Stimulated activated CD8-positive, alpha-beta memory T cell treated with anti-CD3 and anti-CD28 coated beads, Interleukin-15, amount 100 ng/mL, for 4 hours (primary cell): ENCODE results near the gene AMELX.

ENCODE experiments used
- DNase-seq, 2 donors: peaks; one replicate each; pipeline ENCODE4 v3.0.0-alpha.2; 2020; ENCODE audit warnings: low read depth in 2 of 2

The AMELX gene

DNA sequence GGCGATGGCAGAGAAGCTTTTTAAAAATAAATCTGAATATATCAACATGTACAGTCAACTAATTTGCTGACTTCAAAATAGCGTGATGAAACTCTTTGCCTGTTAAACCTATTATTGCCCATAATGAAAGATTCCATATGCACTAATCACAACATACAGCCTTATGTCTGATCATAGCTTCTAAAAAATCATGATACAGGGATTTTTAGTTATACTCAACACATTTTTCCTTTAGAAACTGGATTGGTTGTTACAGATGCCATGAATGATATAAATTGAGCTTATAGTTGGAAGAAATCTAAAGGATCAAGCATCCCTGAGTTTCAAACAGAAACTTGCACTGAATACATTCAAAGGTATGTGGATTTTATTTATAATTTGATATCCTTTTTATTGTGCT lies at the start of gene AMELX:
Gene AMELX (plus strand): TSS at position 301 of the 400 bp plus-strand sequence. CDS start 1,376 bp downstream, outside the sequence.
- no peak for DNase-seq

DNA sequence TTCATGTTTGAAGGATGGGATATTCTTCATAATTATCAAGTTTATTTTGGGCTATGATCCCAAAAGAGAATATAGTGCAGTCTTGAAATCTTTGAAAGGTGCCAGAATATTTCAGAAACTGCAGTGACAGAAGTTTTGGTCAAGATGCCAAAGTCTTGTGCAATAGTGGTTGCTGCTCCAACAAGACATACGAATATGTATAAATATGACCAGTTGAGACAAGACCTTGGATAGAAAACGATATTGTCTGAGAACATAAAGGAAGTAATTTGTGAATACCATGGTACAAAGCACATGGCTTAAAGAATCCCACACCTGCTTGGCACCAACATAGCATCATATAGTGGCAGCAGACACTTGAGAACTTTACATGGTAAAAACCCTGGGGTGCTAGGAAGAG lies 48.6 kb upstream of the AMELX start:
- no peak for DNase-seq

DNA sequence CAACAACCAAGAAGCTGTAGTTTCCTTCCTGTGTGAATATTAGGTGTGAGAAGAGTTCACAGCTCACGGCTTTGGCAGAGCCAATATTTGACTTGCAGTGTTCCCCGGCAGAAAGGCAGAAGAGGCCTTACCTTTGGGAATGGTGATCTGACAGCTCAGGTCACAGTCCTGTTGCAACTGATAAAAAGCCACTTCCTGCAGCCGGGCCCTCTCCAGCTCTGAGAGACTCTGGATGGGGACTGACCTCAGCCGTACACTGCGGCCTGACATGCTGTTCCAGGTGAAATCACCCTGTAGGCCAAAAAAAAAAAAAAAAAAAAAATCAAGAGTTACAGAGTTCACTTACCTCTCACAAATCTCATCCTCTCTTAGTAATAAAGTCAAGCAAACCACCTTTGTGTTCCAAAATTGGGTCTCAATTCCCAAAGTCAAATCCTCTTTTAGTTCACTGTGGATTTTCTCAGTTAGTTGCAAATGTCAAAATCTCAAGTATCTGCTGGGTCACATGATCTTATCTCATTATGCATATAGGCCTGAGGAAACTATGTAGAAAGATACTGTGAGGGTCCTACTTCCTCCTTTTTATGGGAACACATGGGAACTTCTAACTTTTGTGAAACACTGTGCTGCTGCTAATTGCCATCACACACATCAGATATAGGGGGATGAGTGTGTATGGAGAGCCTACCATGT lies 38.6 kb upstream of the AMELX start:
- no peak for DNase-seq

DNA sequence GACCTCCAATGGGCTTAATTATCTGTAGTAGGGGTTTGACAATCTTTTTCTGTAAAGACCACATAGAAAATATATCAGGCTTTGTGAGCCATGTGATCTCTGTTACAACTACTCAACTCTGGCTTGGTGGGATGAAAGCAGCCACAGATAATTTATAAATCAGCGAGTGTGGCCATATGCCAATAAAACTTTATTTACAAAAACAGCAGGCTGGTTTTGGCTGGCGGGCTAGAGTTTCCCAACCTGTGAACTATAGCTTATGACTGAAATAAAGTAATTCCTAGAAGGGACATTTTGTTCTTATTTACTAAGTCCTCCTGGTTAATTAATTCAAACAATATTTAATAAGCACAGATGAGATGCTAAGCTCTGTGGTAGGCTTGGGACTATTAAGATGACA lies 35.9 kb upstream of the AMELX start:
- no peak for DNase-seq

DNA sequence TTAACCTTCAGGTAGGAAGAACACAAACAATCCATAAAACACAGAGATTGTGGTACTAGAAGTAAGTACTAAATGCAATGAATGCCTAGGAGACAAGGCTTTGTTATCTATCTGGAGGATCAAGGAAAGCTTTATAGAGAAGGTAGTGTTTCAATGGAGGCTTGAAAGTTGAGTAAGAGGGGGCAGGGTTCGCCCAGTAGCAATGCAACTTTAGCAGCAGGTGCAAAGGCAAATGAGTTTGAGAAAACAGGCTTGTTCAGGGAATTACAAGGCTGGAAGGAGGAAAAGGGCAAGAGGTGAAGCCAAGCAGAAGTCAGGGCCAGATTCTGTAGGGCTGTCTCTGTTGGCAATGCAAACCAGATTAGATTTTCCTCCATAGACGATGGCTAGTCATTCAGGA lies 35.5 kb upstream of the AMELX start:
- DNase-seq = no peak

DNA sequence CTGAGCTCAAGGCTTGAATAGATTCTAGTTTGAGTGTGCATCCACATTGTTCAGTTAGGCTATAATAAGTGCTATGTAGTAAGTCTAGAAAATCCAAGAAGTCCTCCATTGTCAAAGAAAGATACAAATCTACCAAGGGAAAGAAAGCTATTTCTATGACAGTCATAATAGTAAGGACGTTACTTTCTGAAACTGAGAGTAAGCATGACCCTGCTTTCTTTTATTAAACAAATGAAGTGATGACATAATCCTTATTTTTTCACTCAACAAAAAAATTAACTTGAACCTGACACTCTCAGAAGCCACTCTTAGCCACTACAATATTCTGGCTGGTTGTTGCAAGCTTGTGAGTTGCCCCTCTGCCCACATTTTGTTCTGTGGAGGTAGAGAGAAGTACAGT lies 33.8 kb upstream of the AMELX start:
- DNase-seq = no peak

DNA sequence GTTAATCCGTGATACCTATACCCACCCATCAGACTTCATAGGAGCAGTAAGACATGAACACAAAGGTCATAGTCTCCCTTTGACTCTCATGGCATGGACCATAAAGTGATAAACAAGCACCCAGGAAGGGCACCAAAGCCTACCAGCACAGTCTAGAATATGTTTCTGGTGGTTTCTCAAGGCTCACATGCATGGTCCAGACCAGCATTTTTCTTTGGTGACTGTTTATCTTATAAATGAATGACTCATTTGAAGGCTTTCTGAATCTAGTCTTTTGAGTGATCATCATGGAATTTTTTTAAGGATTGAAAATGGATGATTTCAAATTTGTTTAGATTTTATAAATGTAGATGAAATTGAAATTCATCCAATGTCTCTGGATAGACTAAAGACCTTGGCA lies 32.0 kb upstream of the AMELX start:
- no peak for DNase-seq

DNA sequence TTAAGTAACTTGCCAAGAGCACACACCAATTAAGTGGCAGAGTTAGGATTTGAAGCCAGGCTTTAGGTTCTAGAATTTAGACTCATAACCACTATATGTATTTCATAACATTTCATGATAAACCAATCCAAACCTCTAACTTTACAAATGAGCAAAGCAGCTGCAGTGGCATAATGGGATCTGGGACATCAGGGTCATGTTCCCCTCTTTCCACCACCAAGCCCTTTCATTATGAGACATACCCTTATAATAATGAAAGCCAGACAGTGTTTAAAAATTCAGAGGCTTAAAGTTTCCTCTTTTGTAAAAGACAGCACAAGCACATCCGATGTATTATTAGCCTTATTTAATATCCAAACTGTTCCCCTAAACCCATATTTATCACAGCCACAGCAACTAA lies 28.3 kb upstream of the AMELX start:
- DNase-seq = no peak

DNA sequence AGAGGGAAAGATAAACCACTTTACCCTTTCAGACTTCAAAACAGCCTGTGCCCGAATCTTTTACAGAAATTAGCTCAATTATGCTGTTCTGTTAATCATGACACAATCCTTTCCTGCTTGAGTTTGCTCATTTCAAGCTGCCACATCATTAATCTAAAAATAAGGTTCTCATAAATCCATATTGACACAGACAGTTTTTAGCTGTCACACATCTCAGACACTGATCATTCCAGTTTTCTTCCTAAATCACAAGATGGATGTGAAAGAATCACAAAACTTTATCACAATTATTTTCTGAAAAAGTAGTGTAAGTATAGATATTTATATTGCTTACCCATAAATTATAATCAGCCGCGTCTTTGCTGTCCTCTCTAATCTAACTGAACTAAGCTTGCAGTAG lies 27.9 kb upstream of the AMELX start:
- DNase-seq = no peak

DNA sequence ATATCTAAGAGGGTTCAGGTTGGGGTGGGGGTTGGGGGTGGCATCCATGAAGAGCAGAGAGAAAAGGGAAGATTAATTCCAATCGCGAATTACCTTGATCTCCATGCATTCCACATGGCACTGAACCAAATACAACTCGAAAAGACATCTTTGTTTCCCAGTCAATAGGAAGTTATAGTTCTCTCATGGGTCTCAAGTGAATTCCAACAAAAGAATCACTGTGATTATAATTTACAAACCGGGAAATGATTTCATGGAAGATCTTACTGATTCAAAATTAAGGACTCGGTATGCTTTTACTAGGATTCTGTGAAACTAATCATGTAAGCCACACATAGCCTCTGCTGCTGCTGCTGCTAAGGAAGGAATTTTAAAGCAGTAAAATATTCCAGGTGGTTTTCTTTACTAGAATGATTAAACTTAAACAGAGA lies 26.6 kb upstream of the AMELX start:
- DNase-seq = no peak

DNA sequence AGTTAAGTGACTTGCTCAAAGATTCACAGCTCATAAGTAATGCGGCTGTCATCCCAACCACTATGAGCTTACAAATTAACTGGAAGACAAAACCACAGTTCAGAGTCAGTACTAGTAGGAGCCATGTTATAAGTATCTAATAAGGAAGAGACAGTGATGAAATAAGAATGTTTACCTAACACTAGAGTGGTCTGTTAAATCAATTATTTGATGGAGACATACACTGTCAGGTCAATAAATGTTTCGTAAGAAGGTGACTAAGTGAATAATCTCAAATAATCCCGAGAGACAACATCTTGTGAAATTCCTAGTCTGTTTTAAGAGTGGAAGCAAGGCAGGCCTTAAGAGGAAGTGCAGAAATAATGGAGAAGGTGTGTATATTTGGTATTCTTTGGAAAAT lies 25.8 kb upstream of the AMELX start:
- no peak for DNase-seq

DNA sequence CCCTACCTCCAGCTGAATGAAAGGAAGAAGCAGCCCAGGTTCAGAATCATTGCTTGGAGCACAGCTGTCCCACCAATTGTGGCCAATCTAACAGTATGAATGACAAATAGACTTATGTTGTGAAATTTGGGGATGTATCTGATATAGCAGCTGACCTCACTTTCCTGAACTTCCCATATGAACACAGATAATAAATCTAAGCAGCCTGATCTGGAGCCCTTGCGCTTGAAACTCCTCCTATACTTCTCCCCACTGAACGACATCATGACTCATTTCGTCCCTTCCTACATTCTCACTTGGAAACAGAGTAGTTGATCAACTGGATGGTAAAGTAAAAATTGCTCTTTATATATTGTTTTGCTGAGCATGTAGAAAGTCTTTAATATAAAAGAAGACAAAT lies 24.2 kb upstream of the AMELX start:
- no peak for DNase-seq

DNA sequence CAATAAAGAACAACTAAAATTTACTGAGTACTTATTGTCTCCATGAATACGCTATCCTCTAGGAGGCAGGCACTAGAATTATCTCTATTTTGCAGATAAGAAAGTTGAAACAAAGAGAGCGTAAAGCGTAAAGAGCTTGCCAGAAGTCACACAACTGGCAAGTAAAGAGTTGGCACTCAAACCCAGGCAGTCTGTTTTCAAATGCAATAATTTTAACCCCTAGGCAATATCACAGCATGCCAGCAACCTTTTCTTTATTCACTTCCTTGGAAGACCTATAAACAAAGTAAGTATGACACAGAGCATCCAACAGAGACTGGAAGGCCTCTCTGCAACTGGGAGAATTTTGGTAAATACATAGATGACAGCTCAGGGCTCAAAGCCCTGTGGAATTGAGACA lies 23.2 kb upstream of the AMELX start:
- no peak for DNase-seq

DNA sequence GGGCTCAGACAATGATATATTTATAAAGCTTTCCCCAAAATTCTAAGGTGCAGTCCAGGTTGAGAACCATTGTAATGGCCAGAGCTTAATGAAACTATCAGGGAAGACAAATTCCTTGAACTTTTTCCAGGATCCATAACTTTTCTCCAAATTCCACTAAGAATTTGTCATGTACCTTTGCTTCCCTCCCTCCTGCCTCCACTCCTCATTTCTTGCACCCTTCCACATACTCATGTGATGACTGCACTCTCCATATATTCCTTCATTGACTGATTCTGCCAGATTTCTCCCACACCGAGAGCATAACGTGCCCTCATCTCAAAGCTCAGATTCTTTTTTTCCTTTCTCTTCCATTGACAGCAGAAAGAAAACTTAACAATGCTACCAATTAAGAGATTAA lies 20.9 kb upstream of the AMELX start:
- DNase-seq = no peak

DNA sequence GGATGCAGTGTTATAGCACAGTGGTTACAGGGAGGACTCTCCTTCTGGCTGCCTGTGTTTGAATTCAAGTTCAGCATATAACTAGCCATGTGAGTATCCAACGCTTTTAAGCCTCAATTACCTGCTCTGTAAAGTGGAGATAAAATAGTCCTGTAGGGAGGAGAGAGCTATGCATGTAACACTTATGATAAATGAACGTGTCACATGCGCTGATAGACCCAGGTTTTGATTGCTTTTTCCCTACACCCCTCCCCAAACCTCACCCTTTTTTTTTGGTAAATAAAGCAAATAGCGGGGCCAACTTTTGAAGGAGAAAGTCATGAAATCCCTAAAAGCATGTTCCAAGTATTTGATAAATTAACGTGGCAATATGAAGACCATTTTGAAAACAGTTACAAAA lies 20.4 kb upstream of the AMELX start:
- DNase-seq = no peak

DNA sequence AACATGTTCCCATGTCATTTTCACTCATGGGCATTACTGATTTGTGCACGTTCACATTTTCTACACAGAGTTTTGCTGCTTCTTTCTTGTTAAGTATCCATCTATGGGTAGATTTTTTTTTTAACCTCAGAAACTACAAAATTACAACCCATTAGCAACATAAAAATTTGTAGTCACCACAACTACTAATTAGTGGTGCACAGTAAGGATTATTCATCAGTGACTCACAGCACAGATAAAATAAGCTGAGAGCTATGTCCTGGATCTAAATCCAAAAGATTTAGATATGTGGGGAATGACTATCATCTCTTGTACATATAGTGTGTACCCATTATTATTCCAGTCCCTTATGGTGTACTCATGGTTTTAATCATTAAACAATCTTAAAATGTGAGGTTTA lies 19.7 kb upstream of the AMELX start:
- DNase-seq = no peak

DNA sequence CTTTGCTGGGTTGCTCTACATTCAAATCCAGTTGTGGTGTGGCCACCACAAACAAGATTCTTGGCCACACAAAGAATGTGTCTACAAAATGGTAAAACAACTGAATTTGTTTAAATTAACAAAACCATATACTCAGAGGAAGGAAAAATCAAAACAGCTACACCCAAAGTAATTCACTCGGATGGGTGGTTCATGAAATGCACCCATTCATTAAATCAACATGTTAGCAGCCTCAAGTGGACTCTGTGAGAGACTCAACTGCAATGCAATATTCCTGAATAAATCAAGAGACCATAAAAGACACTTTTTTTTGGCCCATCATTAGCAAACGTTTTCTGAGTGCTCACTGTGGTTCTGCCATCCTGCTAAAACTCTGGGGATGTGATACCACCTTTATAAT lies 11.2 kb upstream of the AMELX start:
- DNase-seq = no peak

DNA sequence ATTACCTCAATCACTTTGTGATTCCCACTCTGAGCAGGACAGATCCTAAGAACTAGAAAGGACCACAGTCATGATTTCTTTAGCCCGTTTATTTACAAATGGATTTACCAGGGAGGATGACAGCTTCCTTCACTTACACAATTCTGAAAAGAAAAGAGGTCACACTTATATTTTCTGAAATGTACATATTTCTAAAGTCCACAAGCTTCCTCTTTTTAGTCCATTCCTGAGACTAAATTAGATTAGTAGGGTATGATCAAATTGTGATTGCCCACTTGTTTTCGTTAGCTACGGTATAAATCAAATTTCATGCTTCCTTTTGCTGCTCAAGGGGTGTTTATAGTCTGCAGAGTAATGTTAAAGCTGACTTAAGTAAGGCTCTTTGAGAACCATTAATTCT lies 7.6 kb upstream of the AMELX start:
- no peak for DNase-seq

DNA sequence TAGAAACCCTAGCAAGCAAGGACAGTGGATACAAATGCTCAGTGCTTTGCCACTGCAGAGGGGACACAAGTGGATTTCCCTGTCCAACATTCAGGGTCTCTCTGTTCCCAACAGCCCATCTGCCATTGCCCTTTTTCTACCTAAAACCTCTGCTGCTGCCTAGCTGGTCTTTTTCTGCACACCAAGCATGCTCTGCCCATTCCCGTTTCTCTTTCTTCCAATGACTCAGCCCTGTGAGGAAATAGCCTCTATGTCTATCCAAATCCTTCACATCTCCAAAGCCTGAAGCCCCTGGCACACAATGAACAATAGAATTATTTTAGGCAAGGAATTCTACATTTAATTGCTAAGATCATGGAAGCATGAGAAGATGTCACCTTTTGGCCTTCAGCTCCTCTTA lies 5.7 kb upstream of the AMELX start:
- no peak for DNase-seq

DNA sequence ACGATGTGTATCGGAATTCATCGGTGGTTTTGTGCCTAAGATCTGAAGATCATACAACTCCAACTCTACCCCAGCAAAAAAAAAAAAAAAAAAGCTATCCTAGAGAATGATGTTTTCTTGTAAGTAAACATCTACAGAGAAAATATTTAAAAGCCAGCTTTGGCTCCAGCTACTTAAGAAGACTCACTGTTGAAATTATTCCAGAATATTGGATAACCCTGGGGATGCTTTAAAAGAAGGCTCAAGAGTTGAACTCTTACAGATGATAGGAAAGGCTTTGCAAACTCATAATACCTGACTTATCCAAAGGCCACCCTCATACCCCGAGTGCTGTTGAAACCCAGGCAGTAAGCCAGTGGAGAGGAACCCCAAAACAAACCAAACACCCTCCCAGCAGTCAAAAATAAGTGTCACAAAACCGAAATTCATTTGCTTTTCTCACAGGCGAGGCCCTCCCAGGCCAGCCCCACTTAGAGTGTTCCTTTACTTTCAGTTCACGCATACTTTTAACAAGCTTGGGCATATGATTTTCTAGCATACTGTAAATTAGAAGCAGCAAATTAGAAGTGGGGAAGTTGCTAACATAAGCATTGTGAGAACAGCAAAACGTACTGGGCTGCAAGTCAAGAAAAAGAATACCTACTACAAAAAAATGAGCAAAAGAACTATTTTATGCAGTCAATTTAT lies 2.7 kb upstream of the AMELX start:
- no peak for DNase-seq

DNA sequence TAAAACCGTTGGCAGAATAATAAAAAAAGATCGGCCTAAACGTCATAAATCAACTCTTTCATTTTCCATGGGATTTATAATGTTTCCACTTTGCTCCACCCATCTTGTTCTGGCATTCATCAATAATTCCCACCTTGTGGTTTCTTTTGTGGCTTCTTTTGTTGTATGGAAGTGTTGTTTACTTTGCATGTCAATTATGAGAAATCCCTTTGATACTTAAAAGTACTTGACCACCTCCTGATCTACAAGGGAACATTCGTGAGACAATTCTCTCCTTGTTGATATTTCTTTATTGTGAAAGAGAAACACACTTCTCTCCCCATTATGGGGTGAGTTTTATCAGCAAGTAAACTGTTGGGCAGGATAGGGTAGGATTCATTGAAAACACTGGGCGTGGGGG lies 2.8 kb downstream of the AMELX start:
- no peak for DNase-seq

DNA sequence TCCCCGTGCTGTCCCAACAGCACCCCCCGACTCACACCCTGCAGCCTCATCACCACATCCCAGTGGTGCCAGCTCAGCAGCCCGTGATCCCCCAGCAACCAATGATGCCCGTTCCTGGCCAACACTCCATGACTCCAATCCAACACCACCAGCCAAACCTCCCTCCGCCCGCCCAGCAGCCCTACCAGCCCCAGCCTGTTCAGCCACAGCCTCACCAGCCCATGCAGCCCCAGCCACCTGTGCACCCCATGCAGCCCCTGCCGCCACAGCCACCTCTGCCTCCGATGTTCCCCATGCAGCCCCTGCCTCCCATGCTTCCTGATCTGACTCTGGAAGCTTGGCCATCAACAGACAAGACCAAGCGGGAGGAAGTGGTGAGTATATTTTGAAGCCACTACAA lies 5.4 kb downstream of the AMELX start:
- no peak for DNase-seq

DNA sequence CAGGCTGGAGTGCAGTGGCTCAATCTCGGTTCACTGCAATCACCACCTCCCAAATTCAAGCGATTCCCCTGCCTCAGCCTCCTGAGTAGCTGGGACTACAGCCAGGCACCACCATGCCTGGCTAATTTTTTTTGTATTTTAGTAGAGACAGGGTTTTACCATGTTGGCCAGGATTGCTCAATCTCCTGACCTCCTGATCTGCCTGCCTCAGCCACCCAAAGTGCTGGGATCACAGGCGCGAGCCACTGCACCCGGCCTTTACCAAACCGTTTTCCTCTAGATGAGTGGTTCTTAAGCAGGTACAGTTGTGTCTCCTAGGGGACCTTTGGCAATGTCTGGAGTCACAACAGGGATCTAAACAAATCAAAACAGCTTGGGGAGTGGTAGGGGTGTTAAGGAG lies 11.6 kb downstream of the AMELX start:
- DNase-seq = no peak

DNA sequence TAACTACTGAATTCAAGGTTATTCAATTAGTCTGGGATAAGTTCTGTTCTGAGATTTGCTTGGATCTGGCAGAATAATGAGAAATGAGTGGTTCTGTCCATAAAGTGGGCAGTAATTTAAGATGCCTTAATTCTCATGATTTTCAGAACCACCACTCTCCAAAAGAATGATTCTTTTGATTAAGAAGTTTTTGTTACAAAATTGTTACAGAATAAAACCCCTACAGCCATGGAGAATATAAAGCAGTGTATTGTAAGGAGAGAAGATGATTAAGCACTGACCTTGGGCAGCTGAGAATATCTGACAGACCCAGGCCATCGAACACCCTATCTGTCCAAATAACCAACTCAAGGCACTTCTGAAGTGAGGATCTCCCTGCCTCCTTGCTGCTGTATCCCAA lies 12.4 kb downstream of the AMELX start:
- no peak for DNase-seq
